Vagina (tissue), 2 donors: ENCODE data around the gene TOMM40. TPM values are rescaled to one million over a fixed set of nuclear protein-coding genes. Genes with fewer than 3 reads are reported as not detected.

Experiments used
- DNase-seq, 2 donors: peaks; one replicate each; pipeline ENCODE4 v3.0.0-alpha.2; 2017; ENCODE audit errors: extremely low spot score in 2 of 2
- H3K27ac ChIP-seq: fragments of 200-600 bp; sonication (generic); one replicate; pipeline ENCODE4 v1.5.1; 2019
- H3K27me3 ChIP-seq: fragments of 200-600 bp; sonication (generic); one replicate; pipeline ENCODE4 v1.5.1; 2019
- H3K36me3 ChIP-seq, 2 donors: fragments of 200-600 bp; sonication (generic); one replicate each; pipeline ENCODE4 v1.5.1; 2017 to 2019
- H3K4me1 ChIP-seq: fragments of 200-600 bp; sonication (generic); one replicate; pipeline ENCODE4 v1.5.1; 2019
- H3K4me3 ChIP-seq, 2 donors: fragments of 200-600 bp; sonication (generic); 1 replicate in 1 of 2; 2 replicates in 1 of 2; pipeline ENCODE4 v1.5.1; 2016 to 2019
- H3K9me3 ChIP-seq: fragments of 200-600 bp; sonication (generic); one replicate; pipeline ENCODE4 v1.5.1; 2019
- CTCF ChIP-seq, 3 experiments: fragments of 450-650 bp in 2 of 3; fragments of 200-600 bp in 1 of 3; sonication (generic) in 1 of 3; IDR thresholded peaks; one replicate each; pipeline ENCODE4 v1.5.1; 2017 to 2019; ENCODE audit warnings: antibody characterized with exemption in 3 of 3, mild to moderate bottlenecking in 2 of 3, moderate library complexity in 2 of 3
- POLR2A ChIP-seq, 2 donors: fragments of 450-650 bp; IDR thresholded peaks; one replicate each; pipeline ENCODE4 v1.6.1; 2017; ENCODE audit warnings: antibody characterized with exemption in 2 of 2, mild to moderate bottlenecking in 2 of 2, moderate library complexity in 2 of 2
- POLR2AphosphoS5 ChIP-seq, 2 donors: sonication (generic); formaldehyde crosslinking; IDR thresholded peaks; one replicate each; pipeline ENCODE4 v1.9.0; 2017; ENCODE audit warnings: antibody characterized with exemption in 2 of 2, mild to moderate bottlenecking in 2 of 2, low read depth in 1 of 2; ENCODE audit not compliant: insufficient read depth in 1 of 2
- intact Hi-C: fragments of 100-400 bp; cut with DNase I; formaldehyde crosslinking; loops from one replicate; pipeline ENCODE4 v1.15.1; 2023
- total RNA-seq: library from RNA; depleted of rRNA; stranded (reverse); fragments of >200 nt; gene quantifications from one replicate; pipeline ENCODE4 v1.2.3, GENCODE V29; 2016

Gene TOMM40
- total RNA-seq, 1 donor from 2014 or later: 31.4 TPM

GRCh38 chr19:44927746-44928145, 36.7 kb downstream of the TOMM40 start:
- intact Hi-C loops: no loop called here
- Histone ChIP-seq H3K4me1 (peaks cover 28% of the 10 kb centered on the region), H3K27ac (peak overlapping the region; percentile 71), H3K27me3 (no peaks in the 10 kb centered on the region), H3K36me3 (no peaks in the 10 kb centered on the region), H3K4me3 (no peak overlapping the region), H3K9me3 (no peaks in the 10 kb centered on the region)
- no peak for DNase-seq
- TF ChIP-seq POLR2AphosphoS5 (IDR thresholded peaks at IDR 0.05; ENCODE audit: insufficient read depth in 1 of 2, low read depth in 1 of 2) (no peak), POLR2A (IDR thresholded peaks at IDR 0.05) (no peak), CTCF (IDR thresholded peaks at IDR 0.05) (no peak)

- H3K27me3 ChIP-seq: no peaks in the 10 kb centered on the region
- no peak overlapping the region for H3K27ac ChIP-seq
- no peak overlapping the region for H3K4me3 ChIP-seq
- no peaks in the 10 kb centered on the region for H3K36me3 ChIP-seq
- H3K4me1 ChIP-seq: peaks cover 16% of the 10 kb centered on the region
- no peak for TF ChIP-seq CTCF (IDR thresholded peaks at IDR 0.05)
- no peak for TF ChIP-seq POLR2AphosphoS5 (IDR thresholded peaks at IDR 0.05; ENCODE audit: insufficient read depth in 1 of 2, low read depth in 1 of 2)
- TF ChIP-seq POLR2A (IDR thresholded peaks at IDR 0.05): no peak
- no peak for DNase-seq
- no peaks in the 10 kb centered on the region for H3K9me3 ChIP-seq
- intact Hi-C loops: no loop called here
These were observed 39.0 kb downstream of the TOMM40 start for GRCh38 chr19:44930088-44930487.

- Histone ChIP-seq H3K4me3 (no peak overlapping the region), H3K36me3 (no peaks in the 10 kb centered on the region), H3K9me3 (no peaks in the 10 kb centered on the region), H3K27me3 (no peaks in the 10 kb centered on the region), H3K27ac (no peak overlapping the region), H3K4me1 (peaks cover 8% of the 10 kb centered on the region)
- no peak for DNase-seq
- intact Hi-C loops: no loop called here
- TF ChIP-seq CTCF (IDR thresholded peaks at IDR 0.05) (no peak), POLR2A (IDR thresholded peaks at IDR 0.05) (no peak), POLR2AphosphoS5 (IDR thresholded peaks at IDR 0.05; ENCODE audit: insufficient read depth in 1 of 2, low read depth in 1 of 2) (no peak)
These were observed 40.5 kb downstream of the TOMM40 start for GRCh38 chr19:44931541-44931940.

GRCh38 chr19:44939668-44940067, 48.6 kb downstream of the TOMM40 start:
- H3K4me1 ChIP-seq: no peaks in the 10 kb centered on the region
- no peaks in the 10 kb centered on the region for H3K36me3 ChIP-seq
- no peaks in the 10 kb centered on the region for H3K9me3 ChIP-seq
- intact Hi-C loops: loop anchor here (2.0 kb wide), 1 partner anchor 71 kb away; no protein-coding TSS in a partner anchor
- no peak for DNase-seq
- TF ChIP-seq CTCF (IDR thresholded peaks at IDR 0.05): no peak
- H3K4me3 ChIP-seq: no peak overlapping the region
- no peak overlapping the region for H3K27ac ChIP-seq
- H3K27me3 ChIP-seq: no peaks in the 10 kb centered on the region

- H3K27me3 ChIP-seq: no peaks in the 10 kb centered on the region
- H3K4me3 ChIP-seq: no peak within 1 kb of the TSS
- no peak for DNase-seq
- no peak within 1 kb of the TSS for H3K27ac ChIP-seq
- intact Hi-C loops: no loop called here
- no peaks in the 10 kb centered on the region for H3K4me1 ChIP-seq
- H3K9me3 ChIP-seq: no peaks in the 10 kb centered on the region
- no peak for TF ChIP-seq POLR2AphosphoS5 (IDR thresholded peaks at IDR 0.05; ENCODE audit: insufficient read depth in 1 of 2, low read depth in 1 of 2)
- TF ChIP-seq CTCF (IDR thresholded peaks at IDR 0.05): no peak
- no peak for TF ChIP-seq POLR2A (IDR thresholded peaks at IDR 0.05)
- no peaks in the 10 kb centered on the region for H3K36me3 ChIP-seq
These were observed 51.1 kb downstream of the TOMM40 start, which contains the start of gene APOC4 for GRCh38 chr19:44942067-44942571. Gene APOC4 (plus strand): TSS chr19:44942237. CDS start chr19:44942278, 41 bp downstream.
